ENCODE results near the gene RIN2. TPM values are rescaled to one million over a fixed set of nuclear protein-coding genes. Genes with fewer than 3 reads are reported as not detected.

The RIN2 gene, protein sequence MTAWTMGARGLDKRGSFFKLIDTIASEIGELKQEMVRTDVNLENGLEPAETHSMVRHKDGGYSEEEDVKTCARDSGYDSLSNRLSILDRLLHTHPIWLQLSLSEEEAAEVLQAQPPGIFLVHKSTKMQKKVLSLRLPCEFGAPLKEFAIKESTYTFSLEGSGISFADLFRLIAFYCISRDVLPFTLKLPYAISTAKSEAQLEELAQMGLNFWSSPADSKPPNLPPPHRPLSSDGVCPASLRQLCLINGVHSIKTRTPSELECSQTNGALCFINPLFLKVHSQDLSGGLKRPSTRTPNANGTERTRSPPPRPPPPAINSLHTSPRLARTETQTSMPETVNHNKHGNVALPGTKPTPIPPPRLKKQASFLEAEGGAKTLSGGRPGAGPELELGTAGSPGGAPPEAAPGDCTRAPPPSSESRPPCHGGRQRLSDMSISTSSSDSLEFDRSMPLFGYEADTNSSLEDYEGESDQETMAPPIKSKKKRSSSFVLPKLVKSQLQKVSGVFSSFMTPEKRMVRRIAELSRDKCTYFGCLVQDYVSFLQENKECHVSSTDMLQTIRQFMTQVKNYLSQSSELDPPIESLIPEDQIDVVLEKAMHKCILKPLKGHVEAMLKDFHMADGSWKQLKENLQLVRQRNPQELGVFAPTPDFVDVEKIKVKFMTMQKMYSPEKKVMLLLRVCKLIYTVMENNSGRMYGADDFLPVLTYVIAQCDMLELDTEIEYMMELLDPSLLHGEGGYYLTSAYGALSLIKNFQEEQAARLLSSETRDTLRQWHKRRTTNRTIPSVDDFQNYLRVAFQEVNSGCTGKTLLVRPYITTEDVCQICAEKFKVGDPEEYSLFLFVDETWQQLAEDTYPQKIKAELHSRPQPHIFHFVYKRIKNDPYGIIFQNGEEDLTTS
- total RNA-seq = 100 to 1,000 TPM in 1 of 4 donors, 10 to 100 TPM in 3; 40.2 to 117 (median 73.6) TPM

DNA sequence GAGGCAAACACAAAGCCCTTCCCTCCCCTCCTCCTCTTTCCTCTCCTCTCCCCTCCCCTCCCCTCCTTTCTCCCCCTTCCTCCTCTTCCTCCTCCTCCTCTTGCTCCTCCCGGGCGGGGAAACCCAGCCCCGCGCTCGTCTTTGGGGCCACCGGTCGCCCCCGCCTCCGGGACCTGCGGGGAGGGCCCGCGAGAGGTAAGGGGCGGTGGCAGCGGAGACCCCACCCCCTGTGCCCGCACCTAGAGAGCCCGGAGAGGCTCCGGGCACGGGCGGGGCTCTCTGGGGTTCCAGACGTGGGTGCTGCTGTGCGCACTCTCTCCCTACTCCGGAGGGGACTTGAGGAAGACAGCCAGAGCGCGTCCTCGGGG lies at the start of gene RIN2:
Gene RIN2 (plus strand): TSS at position 126 of the 368 bp plus-strand sequence. CDS start 131,344 bp downstream, outside the sequence.
- TF ChIP-seq, protein P1, sequence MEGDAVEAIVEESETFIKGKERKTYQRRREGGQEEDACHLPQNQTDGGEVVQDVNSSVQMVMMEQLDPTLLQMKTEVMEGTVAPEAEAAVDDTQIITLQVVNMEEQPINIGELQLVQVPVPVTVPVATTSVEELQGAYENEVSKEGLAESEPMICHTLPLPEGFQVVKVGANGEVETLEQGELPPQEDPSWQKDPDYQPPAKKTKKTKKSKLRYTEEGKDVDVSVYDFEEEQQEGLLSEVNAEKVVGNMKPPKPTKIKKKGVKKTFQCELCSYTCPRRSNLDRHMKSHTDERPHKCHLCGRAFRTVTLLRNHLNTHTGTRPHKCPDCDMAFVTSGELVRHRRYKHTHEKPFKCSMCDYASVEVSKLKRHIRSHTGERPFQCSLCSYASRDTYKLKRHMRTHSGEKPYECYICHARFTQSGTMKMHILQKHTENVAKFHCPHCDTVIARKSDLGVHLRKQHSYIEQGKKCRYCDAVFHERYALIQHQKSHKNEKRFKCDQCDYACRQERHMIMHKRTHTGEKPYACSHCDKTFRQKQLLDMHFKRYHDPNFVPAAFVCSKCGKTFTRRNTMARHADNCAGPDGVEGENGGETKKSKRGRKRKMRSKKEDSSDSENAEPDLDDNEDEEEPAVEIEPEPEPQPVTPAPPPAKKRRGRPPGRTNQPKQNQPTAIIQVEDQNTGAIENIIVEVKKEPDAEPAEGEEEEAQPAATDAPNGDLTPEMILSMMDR (IDR thresholded peaks at IDR 0.05) = no peak
- DNase-seq (ENCODE audit: low spot score) = no peak
- ATAC-seq (ENCODE audit: low FRiP score) = peak; percentile 63

DNA sequence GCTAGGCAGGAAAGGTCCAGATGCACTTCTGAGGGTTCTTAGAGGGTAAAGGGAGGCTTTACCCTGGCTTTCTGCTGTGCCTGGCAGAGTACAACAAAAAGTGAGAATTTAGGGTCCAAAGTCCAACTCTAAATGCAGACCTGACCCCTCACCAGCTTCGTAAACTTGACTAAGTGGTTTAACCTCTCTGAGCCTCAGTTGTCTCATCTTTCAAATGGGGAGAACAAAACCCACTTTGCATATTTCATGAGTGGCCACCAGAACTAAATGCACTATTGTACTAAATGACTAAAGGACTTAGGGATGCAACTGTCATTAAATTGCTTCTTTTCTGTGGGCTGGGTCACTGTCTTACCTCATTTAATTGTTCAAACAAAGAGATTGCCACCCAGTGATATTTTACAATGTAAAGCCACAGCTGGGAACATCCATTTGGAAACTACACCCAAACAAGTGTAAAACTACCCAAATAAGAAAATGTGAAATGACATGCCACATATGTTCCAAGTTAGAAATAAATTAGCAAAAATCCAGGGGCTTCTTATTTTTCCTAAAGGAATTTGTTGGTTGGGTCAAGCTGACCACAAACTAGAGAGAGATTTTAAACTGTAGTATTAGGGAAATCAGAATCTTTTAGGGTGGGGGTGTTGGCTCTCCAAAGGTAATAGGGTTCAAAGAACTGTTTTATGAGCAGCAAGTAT lies 48.3 kb upstream of the RIN2 start:
- ATAC-seq (ENCODE audit: low FRiP score) (no peak), DNase-seq (ENCODE audit: low spot score) (no peak)
- TF ChIP-seq, protein P1 (IDR thresholded peaks at IDR 0.05) = no peak

DNA sequence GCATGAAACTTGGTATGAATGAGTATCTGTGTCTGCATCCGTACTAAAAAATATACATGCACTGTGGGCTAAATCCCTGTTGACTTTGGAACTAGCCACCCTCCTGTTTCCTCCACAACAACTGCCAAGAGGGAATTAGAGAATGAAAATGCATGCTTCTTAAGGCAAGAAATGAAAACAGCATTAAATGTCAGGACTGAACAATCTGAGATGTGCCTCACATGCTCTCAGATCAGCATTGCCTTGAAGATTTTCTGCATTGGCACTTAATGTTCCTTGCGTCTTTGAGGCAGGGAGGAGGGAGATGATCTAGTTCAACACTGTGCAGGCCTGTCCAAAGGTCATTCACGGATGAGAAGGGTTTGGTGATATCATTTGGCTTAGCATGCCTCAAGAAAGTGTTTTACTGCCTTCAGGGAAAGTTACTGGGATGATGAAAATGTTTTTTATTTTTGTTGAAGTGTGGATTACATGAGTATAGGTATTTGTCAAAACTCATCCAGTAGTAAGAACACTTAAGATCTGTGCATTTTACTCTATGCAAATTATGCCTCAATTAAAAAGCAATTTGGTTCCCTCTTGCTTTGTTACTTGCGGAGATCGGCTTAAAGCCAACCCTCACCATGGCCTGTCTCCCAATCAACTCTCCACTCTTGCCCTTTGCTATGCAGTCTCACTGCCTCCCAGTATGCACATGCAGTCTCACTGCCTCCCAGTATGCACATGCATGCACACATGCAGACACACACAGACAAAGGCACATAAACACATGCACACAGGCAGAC lies 47.5 kb upstream of the RIN2 start:
- ATAC-seq (ENCODE audit: low FRiP score) = no peak
- TF ChIP-seq, protein P1 (IDR thresholded peaks at IDR 0.05) = no peak

DNA sequence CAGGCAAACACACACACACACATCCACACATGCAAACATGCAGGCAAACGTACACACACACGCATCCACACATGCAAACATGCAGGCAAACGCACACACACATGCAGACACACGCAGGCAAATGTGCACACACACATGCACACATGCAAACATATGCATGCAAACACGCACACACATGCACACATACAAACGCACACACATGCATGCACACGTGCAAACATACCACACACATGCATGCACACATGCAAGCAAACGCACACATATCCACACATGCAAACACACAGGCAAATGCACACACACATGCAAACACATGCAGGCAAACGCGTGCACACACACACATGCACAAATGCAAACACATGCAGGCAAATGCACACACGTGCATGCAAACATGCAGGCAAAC lies 46.9 kb upstream of the RIN2 start:
- TF ChIP-seq, protein P1 (IDR thresholded peaks at IDR 0.05) = no peak
- ATAC-seq (ENCODE audit: low FRiP score) = no peak
- no peak for DNase-seq (ENCODE audit: low spot score)

More for the DNA sequence above, 47.5 kb upstream of the RIN2 start:
- no peak for DNase-seq (ENCODE audit: low spot score)

DNA sequence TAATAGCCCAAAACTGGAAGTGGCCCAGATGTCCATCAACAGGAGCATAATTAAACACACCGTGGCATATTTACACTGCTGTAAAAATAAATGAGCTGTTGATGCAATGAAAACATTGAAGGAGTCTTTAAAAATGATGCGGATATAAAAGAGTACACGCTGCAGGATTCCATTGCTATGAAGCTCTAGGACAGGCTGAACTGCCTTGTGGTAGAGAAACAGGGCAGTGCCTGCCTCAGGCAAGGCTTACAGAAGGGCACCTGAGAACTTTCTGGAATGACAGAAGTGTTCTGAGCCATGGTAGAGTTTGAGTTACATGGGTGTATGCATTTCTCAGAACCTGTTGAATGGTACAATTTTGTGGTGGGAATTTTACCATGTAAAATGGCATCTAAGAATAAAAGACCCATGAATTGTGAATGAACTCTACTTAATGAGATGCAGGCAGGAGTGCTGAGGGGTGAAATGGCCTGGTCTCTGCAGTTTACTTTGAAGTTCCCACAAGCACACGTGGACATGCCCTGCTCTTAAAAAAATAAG lies 45.3 kb upstream of the RIN2 start:
- TF ChIP-seq, protein P1 (IDR thresholded peaks at IDR 0.05) = no peak
- ATAC-seq (ENCODE audit: low FRiP score) (no peak), DNase-seq (ENCODE audit: low spot score) (no peak)

Data from omental fat pad (tissue), 4 donors.